22Rv1 (cell line): ENCODE data around the gene SMARCC2.

Source experiments
- H3K27ac ChIP-seq: fragments of 450-650 bp; 2 replicates; pipeline ENCODE4 v1.5.1; 2017
- CTCF ChIP-seq: fragments of 450-650 bp; IDR thresholded peaks from 2 replicates; pipeline ENCODE4 v1.5.1; 2017; ENCODE audit warnings: mild to moderate bottlenecking
- ZFX ChIP-seq: fragments of 450-650 bp; IDR thresholded peaks from 2 replicates; pipeline ENCODE4 v1.6.1; 2017; ENCODE audit warnings: antibody characterized with exemption, borderline replicate concordance

Gene SMARCC2

DNA sequence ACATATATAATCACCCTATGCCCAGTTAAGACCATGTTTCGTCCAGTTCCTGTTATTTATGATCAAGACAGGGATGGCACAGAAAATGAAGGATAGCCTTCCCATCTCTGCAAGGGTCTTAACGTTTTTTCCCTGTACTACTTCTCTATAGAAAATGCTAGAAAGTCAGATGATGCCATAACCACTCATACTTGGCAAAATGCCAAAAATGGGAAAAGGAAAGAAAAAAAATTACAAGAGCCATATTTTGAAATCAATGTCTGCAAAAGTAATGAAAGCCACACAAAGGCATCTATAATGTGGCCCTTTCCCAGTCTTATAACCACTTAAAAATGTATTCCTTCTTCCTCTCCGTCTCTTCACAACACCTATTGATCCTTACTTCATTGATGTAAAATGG is 38.7 kb downstream of the SMARCC2 start:
- TF ChIP-seq CTCF (no peak), ZFX (no peak)

GRCh38 chr12:56146492-56147460 is 42.5 kb downstream of the SMARCC2 start:
- TF ChIP-seq ZFX (no peak), CTCF (no peak)

More for the DNA sequence above, 38.7 kb downstream of the SMARCC2 start:
- H3K27ac ChIP-seq = peak overlapping the region; percentile 99

DNA sequence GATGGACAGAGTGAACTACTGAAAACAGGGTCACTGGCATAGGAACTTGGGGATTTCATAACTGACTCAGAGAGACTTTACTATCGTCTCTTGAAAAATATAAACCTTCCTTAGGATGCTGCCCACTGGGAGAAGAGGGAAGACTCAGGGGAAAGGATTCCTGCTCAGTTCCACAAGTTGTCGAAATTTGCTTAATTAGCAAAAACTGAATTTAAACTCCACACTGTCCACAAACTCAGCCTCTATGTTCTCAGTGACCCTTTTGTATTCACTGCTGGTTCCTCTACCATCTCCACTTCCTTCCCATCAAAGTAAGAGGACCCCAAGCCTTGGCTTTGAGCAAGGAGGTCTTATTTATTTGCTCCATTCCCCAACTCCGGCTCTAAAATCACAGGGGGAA is 44.1 kb downstream of the SMARCC2 start:
- peak overlapping the region; percentile 24; the same call in 1 of the 2 replicates for H3K27ac ChIP-seq
- no peak for TF ChIP-seq ZFX
- no peak for TF ChIP-seq CTCF

More at GRCh38 chr12:56146492-56147460, 42.5 kb downstream of the SMARCC2 start:
- H3K27ac ChIP-seq = peak overlapping the region; percentile 38

- no peak for TF ChIP-seq CTCF
- TF ChIP-seq ZFX = no peak
- peak overlapping the region; percentile 24; the same call in 1 of the 2 replicates for H3K27ac ChIP-seq
These were observed 45.4 kb downstream of the SMARCC2 start for GRCh38 chr12:56143870-56144269.

DNA sequence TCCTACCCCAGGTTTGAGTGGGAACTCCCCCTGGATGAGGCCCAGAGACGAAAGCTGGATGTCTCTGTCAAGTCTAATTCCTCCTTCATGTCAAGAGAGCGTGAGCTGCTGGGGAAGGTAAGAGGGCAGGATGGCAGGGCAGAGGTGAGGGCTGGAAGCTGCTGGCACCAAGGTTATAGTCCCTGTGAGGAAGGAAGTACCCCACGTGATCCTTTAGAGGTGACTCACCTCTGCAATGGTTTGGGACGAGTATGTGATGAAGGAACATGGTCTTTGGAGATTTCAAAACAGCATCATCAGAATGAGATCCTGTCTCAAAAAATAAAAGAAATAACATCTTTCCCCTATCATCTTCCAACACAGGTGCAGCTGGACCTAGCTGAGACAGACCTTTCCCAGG is 46.1 kb downstream of the SMARCC2 start:
- TF ChIP-seq ZFX = no peak
- TF ChIP-seq CTCF = no peak
- H3K27ac ChIP-seq = peak overlapping the region; percentile 14; the same call in 1 of the 2 replicates

GRCh38 chr12:56141946-56142784 is 47.1 kb downstream of the SMARCC2 start:
- H3K27ac ChIP-seq = peak overlapping the region; percentile 14
- TF ChIP-seq CTCF = no peak
- TF ChIP-seq ZFX = no peak
